Epithelial cell of esophagus (primary cell): ENCODE data around the gene GNAZ.

Experiments
- DNase-seq: peaks from one replicate; pipeline ENCODE4 v3.0.0; 2010; ENCODE audit warnings: low read depth
- H3K4me3 ChIP-seq: 2 replicates; pipeline ENCODE4 v1.5.1; 2011; ENCODE audit warnings: mild to moderate bottlenecking, low read length, control low read depth
- TF ChIP-seq, protein P1 (sequence below): IDR thresholded peaks from 2 replicates; pipeline ENCODE4 v1.5.1; 2011; ENCODE audit warnings: low read depth, mild to moderate bottlenecking, low read length, control low read depth, inconsistent platforms; ENCODE audit not compliant: insufficient read depth; ENCODE audit errors: missing control alignments

GNAZ gene

GRCh38 chr22:23157560-23158515 is 87.5 kb downstream of the GNAZ start:
- no peak overlapping the region for H3K4me3 ChIP-seq
- DNase-seq = no peak
- TF ChIP-seq, protein P1, sequence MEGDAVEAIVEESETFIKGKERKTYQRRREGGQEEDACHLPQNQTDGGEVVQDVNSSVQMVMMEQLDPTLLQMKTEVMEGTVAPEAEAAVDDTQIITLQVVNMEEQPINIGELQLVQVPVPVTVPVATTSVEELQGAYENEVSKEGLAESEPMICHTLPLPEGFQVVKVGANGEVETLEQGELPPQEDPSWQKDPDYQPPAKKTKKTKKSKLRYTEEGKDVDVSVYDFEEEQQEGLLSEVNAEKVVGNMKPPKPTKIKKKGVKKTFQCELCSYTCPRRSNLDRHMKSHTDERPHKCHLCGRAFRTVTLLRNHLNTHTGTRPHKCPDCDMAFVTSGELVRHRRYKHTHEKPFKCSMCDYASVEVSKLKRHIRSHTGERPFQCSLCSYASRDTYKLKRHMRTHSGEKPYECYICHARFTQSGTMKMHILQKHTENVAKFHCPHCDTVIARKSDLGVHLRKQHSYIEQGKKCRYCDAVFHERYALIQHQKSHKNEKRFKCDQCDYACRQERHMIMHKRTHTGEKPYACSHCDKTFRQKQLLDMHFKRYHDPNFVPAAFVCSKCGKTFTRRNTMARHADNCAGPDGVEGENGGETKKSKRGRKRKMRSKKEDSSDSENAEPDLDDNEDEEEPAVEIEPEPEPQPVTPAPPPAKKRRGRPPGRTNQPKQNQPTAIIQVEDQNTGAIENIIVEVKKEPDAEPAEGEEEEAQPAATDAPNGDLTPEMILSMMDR = no peak

- DNase-seq = no peak
- H3K4me3 ChIP-seq = no peak overlapping the region
- TF ChIP-seq, protein P1 = no peak
Measured at GRCh38 chr22:23158516-23159290, 88.4 kb downstream of the GNAZ start.

DNA sequence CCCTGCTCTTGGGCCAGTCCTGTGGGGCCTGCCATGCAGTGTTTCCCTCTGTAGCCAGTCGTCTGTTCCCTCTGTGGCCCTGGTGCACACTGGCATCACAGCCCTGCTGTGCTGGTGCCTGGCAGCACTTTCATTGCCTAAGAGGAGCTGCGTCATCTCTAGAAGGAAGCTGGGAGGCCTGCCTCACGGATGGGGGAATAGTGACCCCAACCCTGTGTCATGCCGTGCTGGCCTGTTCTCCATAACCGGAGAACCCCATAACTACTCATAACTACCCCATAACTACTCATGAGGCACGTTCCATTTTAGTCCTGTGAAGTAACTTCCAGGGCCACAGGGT is 88.9 kb downstream of the GNAZ start:
- TF ChIP-seq, protein P1 = no peak
- DNase-seq = no peak
- no peak overlapping the region for H3K4me3 ChIP-seq

DNA sequence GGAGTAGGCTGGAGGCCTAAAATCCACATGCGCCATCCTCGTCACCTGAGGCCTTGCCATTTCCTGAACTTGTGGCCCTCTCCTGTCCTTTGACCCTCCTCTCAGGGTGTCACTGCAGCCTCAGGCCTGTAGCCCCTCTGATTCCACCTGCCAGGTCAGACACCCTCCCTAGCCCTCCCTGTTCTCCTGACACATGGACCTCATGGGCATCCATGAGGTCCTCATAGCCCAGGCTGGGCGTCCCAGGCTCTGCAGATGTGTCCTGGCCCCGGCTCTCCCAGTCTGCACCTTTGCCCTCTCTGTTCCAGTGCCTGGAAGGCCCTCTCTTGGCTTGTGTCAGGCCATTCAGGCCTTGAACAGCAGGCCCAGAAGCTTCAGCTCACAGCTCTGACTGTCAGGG is 90.7 kb downstream of the GNAZ start:
- no peak overlapping the region for H3K4me3 ChIP-seq
- TF ChIP-seq, protein P1 = no peak
- no peak for DNase-seq

- TF ChIP-seq, protein P1 = no peak
- H3K4me3 ChIP-seq = no peak overlapping the region
- DNase-seq = no peak
Measured at GRCh38 chr22:23161574-23161973, 91.3 kb downstream of the GNAZ start.

- TF ChIP-seq, protein P1 = no peak
- H3K4me3 ChIP-seq = no peak overlapping the region
- DNase-seq = no peak
Measured at GRCh38 chr22:23163665-23164064, 93.3 kb downstream of the GNAZ start.
